ENCODE results near the gene OR6J1. TPM values are rescaled to one million over a fixed set of nuclear protein-coding genes. Genes with fewer than 3 reads are reported as not detected.

The OR6J1 gene
- total and polyA plus RNA-seq, 2 of the 13 experiments (the other 11 are each of a cell fraction or from before 2014, with no cell fraction given): not detected

DNA sequence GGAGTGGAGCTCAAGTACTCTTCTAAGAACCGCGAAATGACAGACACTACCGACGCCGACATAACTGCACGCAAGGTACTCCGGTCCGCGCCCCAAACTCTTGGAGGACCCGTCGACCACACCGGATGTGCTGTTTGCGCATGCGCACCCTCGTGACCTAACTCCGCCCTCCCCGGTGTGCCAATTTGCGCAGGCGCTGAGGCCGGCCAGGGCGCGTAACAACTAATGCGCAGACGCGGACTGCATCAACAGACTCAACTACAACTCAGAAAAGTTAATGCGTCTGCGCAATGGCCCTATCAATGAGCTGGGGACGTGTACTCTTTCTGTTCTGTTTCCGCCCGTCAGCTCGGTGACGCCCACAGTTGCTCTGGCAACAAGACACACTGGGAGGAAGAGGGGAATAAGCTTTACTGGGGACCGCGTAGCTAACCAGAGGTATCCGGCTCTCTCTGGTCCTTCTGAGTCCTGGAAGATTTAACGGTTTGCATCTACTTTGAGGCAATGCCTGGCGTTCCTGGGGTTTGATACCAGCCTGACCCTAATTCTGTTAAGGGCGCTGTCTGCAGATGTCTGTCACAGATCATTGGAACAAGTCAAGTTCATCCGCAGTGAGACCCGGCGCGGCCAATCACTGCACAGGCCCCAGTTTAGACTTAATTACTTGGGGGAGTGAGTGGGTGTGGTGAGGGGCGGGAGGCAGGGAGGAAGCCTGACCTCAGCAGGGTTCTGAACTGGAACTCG, 54.9 kb downstream of the OR6J1 start, which contains the start of gene DAD1 (continued):
- peak; percentile 92 for TF ChIP-seq RFX5 (IDR thresholded peaks at IDR 0.05; ENCODE audit: low read depth, low read length)
- no peak for TF ChIP-seq IRX3 (CRISPR knock-in tag; IDR thresholded peaks at IDR 0.05; ENCODE audit: borderline replicate concordance, low read depth)
- TF ChIP-seq BRD4 (CRISPR knock-in tag; IDR thresholded peaks at IDR 0.05): no peak; the same call in 1 of the 2 replicates
- TF ChIP-seq POLR2AphosphoS5 (IDR thresholded peaks at IDR 0.05; ENCODE audit: low read depth, low read length): peak; percentile 100
- TF ChIP-seq AHR (CRISPR knock-in tag; IDR thresholded peaks at IDR 0.05): peak; percentile 91
- peak; percentile 83; the same call in 1 of the 2 replicates for TF ChIP-seq MYC (CRISPR knock-in tag; IDR thresholded peaks at IDR 0.05; ENCODE audit: borderline replicate concordance)
- TF ChIP-seq CHCHD3 (CRISPR knock-in tag; IDR thresholded peaks at IDR 0.05): no peak
- TF ChIP-seq ZNF775 (CRISPR knock-in tag; IDR thresholded peaks at IDR 0.05; ENCODE audit: borderline replicate concordance): 0 out of 2 replicates have a peak, but pooled peaks have one; percentile 84
- TF ChIP-seq ZNF263 (CRISPR knock-in tag; IDR thresholded peaks at IDR 0.05): peak; percentile 52; the same call in 1 of the 2 replicates
- peak; percentile 57; the same call in 1 of the 2 replicates for TF ChIP-seq MAZ (IDR thresholded peaks at IDR 0.05; ENCODE audit: borderline replicate concordance, low read depth, low read length)
- peak; percentile 70 for TF ChIP-seq MAZ (CRISPR knock-in tag; IDR thresholded peaks at IDR 0.05; ENCODE audit: low read depth)
- TF ChIP-seq, protein P1, sequence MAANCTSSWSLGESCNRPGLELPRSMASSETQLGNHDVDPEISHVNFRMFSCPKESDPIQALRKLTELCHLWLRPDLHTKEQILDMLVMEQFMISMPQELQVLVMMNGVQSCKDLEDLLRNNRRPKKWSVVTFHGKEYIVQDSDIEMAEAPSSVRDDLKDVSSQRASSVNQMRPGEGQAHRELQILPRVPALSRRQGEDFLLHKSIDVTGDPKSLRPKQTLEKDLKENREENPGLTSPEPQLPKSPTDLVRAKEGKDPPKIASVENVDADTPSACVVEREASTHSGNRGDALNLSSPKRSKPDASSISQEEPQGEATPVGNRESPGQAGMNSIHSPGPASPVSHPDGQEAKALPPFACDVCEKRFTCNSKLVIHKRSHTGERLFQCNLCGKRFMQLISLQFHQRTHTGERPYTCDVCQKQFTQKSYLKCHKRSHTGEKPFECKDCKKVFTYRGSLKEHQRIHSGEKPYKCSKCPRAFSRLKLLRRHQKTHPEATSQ (CRISPR knock-in tag; IDR thresholded peaks at IDR 0.05; ENCODE audit: borderline replicate concordance): no peak
- TF ChIP-seq U2AF2 (IDR thresholded peaks at IDR 0.05; ENCODE audit: low read depth, low read length): peak; percentile 99
- no peak for TF ChIP-seq ZNF143 (CRISPR knock-in tag; IDR thresholded peaks at IDR 0.05)
- no peak for TF ChIP-seq ZNF3 (CRISPR knock-in tag; IDR thresholded peaks at IDR 0.05)
- 0 out of 2 replicates have a peak, but pooled peaks have one; percentile 47 for TF ChIP-seq PAF1 (CRISPR knock-in tag; IDR thresholded peaks at IDR 0.05)
- TF ChIP-seq, protein P2, sequence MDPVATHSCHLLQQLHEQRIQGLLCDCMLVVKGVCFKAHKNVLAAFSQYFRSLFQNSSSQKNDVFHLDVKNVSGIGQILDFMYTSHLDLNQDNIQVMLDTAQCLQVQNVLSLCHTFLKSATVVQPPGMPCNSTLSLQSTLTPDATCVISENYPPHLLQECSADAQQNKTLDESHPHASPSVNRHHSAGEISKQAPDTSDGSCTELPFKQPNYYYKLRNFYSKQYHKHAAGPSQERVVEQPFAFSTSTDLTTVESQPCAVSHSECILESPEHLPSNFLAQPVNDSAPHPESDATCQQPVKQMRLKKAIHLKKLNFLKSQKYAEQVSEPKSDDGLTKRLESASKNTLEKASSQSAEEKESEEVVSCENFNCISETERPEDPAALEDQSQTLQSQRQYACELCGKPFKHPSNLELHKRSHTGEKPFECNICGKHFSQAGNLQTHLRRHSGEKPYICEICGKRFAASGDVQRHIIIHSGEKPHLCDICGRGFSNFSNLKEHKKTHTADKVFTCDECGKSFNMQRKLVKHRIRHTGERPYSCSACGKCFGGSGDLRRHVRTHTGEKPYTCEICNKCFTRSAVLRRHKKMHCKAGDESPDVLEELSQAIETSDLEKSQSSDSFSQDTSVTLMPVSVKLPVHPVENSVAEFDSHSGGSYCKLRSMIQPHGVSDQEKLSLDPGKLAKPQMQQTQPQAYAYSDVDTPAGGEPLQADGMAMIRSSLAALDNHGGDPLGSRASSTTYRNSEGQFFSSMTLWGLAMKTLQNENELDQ (CRISPR knock-in tag; IDR thresholded peaks at IDR 0.05; ENCODE audit: borderline replicate concordance): peak; percentile 91; the same call in 1 of the 2 replicates
- peak; percentile 97 for TF ChIP-seq SP140L (CRISPR knock-in tag; IDR thresholded peaks at IDR 0.05; ENCODE audit: borderline replicate concordance)
- peak; percentile 9; the same call in 1 of the 2 replicates for TF ChIP-seq MAFF (IDR thresholded peaks at IDR 0.05; ENCODE audit: low read depth, low read length)
- no peak for TF ChIP-seq FOXM1 (CRISPR knock-in tag; IDR thresholded peaks at IDR 0.05)
- TF ChIP-seq, protein P3, sequence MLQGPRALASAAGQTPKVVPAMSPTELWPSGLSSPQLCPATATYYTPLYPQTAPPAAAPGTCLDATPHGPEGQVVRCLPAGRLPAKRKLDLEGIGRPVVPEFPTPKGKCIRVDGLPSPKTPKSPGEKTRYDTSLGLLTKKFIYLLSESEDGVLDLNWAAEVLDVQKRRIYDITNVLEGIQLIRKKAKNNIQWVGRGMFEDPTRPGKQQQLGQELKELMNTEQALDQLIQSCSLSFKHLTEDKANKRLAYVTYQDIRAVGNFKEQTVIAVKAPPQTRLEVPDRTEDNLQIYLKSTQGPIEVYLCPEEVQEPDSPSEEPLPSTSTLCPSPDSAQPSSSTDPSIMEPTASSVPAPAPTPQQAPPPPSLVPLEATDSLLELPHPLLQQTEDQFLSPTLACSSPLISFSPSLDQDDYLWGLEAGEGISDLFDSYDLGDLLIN (CRISPR knock-in tag; IDR thresholded peaks at IDR 0.05; ENCODE audit: borderline replicate concordance): no peak; the same call in 1 of the 2 replicates
- no peak; the same call in 1 of the 2 replicates for TF ChIP-seq ELF4 (CRISPR knock-in tag; IDR thresholded peaks at IDR 0.05; ENCODE audit: borderline replicate concordance)
